Islet of Langerhans (tissue), 1 donor: ENCODE results near the gene ADAMTSL5.
"Not testable (repeated sequence)": the region's sequence is repeated elsewhere in the genome, so short reads cannot be mapped to it uniquely, and the experiment has no call there.

Experiments used
- FAIRE-seq: peaks from one replicate; lab custom pipeline; 2011; peaks lifted over from hg19 to GRCh38; lab: Jason Lieb, UNC

ADAMTSL5 gene

GRCh38 chr19:1512671-1513498 is at the start of gene ADAMTSL5:
Gene ADAMTSL5 (minus strand): TSS chr19:1513019. CDS start chr19:1510943, 2,076 bp downstream.
- FAIRE-seq = no peak

DNA sequence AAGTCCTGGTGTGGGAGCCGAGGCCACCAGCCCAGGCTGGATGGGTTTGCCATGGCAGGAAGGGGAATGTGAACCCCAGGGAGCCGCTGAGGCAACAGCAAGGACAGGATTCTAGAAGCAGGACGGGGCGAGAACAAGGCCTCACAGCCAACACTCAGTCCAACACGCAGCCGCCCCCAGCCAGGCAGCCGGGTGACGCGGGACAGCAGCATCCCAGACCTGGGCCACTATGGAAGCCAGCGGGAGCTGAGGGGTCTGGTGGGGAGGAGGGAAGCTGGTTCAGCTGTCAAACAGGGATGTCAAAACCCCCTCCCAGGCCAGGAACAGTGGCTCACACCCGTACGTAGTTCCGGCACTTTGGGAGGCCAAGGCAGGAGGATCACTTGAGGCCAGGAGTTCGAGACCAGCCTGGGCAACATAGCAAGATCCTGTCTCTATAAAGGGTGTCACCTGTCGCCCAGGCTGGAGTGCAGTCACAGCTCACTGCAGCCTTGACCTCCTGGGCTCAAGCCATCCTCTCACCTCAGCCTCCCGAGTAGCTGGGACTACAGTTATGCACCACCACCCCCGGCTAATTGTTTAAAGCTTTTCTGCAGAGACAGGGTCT is 48.5 kb upstream of the ADAMTSL5 start:
- FAIRE-seq = no peak

- no peak for FAIRE-seq
These were observed 47.6 kb upstream of the ADAMTSL5 start for GRCh38 chr19:1560286-1560882.

GRCh38 chr19:1558552-1558951 is 45.7 kb upstream of the ADAMTSL5 start:
- FAIRE-seq = no peak

DNA sequence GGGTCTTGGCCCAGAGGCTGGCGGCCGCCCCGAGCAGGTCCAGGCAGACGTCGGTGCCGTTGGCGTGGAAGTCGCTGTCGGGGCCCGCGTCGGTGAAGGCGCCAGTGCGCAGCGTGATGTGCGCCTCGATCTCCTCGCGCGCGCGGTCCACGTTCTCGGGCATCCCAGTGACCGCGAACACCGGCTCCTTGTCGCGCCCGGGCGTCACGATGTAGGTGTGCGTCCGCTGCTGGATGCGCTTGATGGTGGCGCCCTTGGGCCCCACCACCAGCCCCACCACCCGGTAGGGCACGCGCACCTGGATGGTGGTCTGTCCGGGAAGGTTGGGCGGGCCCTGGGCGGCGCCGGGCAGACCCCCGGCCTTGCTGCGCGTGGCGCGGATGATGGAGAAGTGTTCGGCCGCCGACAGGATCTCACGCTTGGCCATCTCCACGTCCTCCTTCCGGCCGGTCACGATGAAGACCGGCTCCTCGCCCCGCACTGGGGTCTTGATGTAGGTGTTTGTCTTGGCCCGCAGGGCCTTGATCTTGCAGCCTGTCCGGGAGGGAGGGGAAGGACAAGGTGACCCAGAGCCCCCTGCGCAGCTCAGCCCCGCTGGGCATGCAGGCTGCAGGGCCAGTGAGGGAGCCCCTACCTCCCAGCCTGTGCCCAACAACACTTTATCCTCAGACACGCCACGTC is 43.7 kb upstream of the ADAMTSL5 start:
- no peak for FAIRE-seq

GRCh38 chr19:1555487-1556389 is 42.9 kb upstream of the ADAMTSL5 start:
- FAIRE-seq = no peak

DNA sequence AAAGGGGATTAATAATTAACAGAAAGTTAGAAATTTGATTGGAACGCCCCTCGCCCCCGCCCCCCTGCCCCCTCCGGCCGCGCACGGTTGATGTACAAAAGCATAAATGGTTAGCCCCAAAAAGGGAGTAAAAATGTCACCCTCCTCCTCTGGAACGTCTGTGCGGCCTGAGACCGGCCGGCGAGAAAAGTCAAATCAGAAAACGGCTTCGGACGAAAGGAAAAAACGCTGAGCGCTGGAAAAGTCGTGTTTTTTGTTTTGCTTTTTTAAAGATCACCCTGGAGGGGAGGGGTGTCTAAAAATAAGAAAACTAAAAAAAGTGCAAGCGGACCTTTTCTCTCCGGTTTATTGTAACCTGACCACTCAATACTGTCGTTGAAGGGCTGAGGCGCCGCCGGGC is 42.1 kb upstream of the ADAMTSL5 start:
- no peak for FAIRE-seq

DNA sequence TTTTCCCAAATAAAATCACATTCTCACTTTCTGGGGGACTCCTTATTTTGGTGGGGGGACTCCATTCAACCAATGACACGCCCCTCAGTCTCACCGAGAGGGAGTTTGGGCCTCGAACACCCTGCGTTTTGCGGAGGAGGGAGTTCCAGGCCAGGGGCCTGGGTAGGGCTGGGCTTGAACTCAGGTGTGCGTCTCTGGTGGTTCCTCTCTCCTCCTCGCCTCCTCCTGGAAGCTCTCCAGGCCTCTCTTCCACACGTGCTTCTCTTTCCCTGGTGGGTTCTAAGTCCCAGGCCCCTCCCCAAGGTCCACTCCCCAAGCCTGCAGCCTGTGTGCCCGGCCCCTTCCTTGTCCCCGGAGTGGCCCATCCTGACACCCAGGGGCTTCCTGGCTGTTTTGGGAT is 40.6 kb upstream of the ADAMTSL5 start:
- no peak for FAIRE-seq

- no peak for FAIRE-seq
These were observed 38.5 kb upstream of the ADAMTSL5 start for GRCh38 chr19:1551068-1552040.

DNA sequence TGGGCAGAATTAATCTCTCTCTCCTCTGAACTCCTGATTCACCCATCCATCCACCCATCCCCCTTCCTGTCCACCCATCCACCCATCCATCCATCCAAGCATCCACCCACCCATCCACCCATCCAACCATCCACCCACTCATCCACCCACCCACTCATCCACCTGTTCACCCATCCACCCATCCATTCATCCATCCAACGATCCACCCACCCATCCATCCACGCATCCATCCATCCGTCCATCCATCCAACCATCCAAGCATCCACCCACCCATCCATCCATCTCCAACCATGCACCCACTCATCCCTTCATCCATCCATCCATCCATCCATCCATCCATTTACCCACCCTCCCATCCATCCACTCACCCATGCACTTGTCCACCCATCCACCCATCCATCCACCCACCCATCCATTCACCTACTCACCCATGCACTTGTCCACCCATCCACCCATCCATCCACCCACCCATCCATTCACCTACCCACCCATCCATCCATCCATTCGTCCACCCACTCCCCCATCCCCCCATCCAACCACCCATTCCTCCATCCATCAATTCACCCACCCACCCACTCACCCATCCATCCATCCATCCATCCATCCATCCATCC is 36.6 kb upstream of the ADAMTSL5 start:
- FAIRE-seq = no peak

- no peak for FAIRE-seq
These were observed 27.6 kb upstream of the ADAMTSL5 start for GRCh38 chr19:1540365-1540925.

DNA sequence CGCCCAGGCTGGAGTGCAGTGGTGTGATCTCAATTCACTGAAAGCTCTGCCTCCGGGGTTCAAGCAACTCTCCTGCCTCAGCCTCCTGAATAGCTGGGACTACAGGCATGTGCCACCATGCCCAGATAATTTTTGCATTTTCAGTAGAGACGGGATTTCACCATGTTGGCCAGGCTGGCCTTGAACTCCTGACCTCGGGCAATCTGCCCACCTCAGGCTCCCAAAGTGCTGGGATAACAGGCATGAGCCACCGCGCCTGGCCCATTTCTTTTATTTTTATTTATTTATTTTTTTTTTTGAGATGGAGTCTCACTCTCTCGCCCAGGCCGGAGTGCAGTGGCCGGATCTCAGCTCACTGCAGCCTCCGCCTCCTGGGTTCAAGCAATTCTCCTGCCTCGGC is 26.9 kb upstream of the ADAMTSL5 start:
- FAIRE-seq = not testable (repeated sequence)

DNA sequence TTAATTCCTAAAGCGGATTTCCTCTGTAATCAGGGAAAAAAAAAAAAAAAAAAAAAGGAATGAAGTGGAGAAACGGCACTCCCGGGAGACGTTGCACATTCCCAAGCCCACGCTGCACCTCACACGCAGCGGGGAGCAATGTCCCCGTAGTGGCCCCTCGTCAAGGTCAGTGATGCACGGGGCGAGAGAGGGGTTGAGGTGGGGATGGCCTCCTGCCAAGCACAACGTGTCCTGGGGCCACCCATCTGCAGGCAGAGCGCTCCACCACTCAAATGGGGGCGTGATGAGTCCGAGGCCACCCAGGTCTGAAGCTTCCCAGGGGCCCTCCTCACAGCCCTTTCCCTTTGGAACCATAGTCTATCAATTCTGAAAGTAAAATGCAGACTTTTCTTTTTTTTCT is 26.2 kb upstream of the ADAMTSL5 start:
- FAIRE-seq = no peak

- not testable (repeated sequence) for FAIRE-seq
These were observed 22.9 kb upstream of the ADAMTSL5 start for GRCh38 chr19:1535699-1536098.

DNA sequence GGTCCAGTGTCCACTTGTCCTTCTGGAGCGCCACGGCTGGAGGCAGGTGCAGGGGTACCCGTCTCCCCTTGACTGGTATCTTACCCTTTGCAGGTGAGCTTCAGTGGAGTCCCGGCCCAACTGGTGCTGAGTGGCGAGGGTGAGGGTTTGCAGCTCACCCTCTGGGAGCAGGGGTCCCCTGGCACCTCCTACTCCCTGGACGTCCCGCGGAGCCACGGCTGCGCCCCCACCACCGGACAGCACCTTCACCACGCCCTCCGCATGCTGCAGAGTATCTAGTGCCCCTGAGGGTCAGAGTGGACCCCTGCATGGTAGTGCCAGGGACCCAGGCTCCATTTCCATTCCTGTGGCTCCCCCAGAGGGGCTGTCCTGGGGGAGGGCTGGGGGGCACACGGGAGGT is 22.2 kb upstream of the ADAMTSL5 start:
- FAIRE-seq = no peak

- FAIRE-seq = no peak
These were observed 20.8 kb upstream of the ADAMTSL5 start for GRCh38 chr19:1533510-1534150.

GRCh38 chr19:1532003-1532402 is 19.2 kb upstream of the ADAMTSL5 start:
- no peak for FAIRE-seq

DNA sequence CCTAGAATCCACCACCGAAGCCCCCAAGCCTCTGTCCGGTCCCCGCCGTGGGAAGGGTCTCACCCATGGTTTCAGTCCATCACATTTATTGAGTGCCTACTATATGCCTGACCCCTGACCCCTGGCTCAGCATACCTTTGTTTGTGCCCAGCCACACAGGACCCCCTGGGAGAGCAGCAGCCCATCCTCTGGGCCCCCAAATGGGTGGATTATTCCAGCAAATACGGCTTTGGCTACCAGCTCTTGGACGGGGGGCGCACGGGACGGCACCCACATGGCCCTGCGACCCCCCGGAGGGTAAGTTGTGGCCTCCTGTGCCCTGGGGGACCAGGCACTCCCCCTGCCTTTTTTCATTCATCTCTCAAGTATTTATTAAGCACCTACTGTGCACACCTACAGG is 18.8 kb upstream of the ADAMTSL5 start:
- FAIRE-seq = no peak

DNA sequence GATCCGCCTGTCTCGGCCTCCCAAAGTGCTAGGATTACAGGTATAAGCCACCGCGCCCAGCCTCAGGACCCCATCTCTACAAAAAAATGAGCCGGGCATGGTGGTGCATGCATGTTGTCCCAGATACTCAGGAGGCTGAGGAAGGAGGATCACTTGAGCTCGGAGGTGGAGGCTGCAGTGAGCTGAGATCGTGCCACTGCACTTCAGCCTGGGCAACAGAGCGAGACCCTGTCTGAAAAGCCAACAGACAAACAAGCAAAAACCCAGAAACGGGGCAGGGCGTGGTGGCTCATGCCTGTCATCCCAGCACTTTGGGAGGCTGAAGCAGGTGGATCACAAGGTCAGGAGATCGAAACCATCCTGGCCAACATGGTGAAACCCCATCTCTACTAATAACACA is 18.0 kb upstream of the ADAMTSL5 start:
- not testable (repeated sequence) for FAIRE-seq
